Measurements from ENCODE around the gene VILL.

Gene VILL

DNA sequence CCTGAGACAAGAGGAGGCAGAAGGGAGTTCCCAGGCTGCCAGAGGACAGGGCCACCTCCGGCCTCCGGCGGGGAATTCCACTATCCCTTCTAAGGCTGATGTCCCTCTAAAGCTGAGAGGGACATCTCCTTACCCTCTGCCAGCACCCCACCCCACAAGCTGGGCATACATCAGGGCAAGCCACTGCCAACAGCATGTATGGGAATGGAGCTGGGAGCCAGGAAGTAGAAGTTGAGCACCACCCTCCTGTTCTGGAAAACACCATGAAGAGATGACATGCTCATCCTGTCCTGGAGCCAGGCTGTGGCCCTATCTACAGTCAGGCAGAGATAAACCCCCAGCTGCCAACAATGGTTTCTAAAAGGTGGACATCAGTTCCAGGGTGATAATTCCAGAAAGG lies 31.7 kb downstream of the VILL start:
- Histone ChIP-seq H3K4me2 (ENCODE audit: insufficient read depth, low read length) (no peak overlapping the region), H3K79me2 (ENCODE audit: insufficient read depth, low read length) (no peaks in the 10 kb centered on the region), H2AFZ (ENCODE audit: low read depth, low read length) (no peak overlapping the region), H3K9ac (ENCODE audit: low read depth, low read length) (no peak overlapping the region), H4K20me1 (ENCODE audit: insufficient read depth, low read length) (no peaks in the 10 kb centered on the region), H3K27me3 (ENCODE audit: insufficient read depth, low read length, poor library complexity) (no peaks in the 10 kb centered on the region), H3K4me3 (ENCODE audit: low read depth in 1 of 2, low read length in 2 of 2) (no peak overlapping the region), H3K27ac (ENCODE audit: low read length) (no peak overlapping the region), H3K4me1 (ENCODE audit: insufficient read depth, low read length) (peaks cover 23% of the 10 kb centered on the region), H3K9me3 (ENCODE audit: insufficient read depth, low read length, severe bottlenecking) (no peaks in the 10 kb centered on the region), H3K36me3 (ENCODE audit: insufficient read depth, low read length) (no peaks in the 10 kb centered on the region)
- ATAC-seq (ENCODE audit: insufficient read depth, low read depth) (no peak), DNase-seq (no peak)
- no peak for TF ChIP-seq EZH2 (IDR thresholded peaks at IDR 0.05; ENCODE audit: borderline replicate concordance, low read depth, low read length, severe bottlenecking)
- TF ChIP-seq, protein P1, sequence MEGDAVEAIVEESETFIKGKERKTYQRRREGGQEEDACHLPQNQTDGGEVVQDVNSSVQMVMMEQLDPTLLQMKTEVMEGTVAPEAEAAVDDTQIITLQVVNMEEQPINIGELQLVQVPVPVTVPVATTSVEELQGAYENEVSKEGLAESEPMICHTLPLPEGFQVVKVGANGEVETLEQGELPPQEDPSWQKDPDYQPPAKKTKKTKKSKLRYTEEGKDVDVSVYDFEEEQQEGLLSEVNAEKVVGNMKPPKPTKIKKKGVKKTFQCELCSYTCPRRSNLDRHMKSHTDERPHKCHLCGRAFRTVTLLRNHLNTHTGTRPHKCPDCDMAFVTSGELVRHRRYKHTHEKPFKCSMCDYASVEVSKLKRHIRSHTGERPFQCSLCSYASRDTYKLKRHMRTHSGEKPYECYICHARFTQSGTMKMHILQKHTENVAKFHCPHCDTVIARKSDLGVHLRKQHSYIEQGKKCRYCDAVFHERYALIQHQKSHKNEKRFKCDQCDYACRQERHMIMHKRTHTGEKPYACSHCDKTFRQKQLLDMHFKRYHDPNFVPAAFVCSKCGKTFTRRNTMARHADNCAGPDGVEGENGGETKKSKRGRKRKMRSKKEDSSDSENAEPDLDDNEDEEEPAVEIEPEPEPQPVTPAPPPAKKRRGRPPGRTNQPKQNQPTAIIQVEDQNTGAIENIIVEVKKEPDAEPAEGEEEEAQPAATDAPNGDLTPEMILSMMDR (IDR thresholded peaks at IDR 0.05; ENCODE audit: borderline replicate concordance, extremely low read depth, low read length, poor library complexity, severe bottlenecking): no peak

- no peaks in the 10 kb centered on the region for H3K36me3 ChIP-seq (ENCODE audit: insufficient read depth, low read length)
- no peak for TF ChIP-seq EZH2 (IDR thresholded peaks at IDR 0.05; ENCODE audit: borderline replicate concordance, low read depth, low read length, severe bottlenecking)
- TF ChIP-seq, protein P1 (IDR thresholded peaks at IDR 0.05; ENCODE audit: borderline replicate concordance, extremely low read depth, low read length, poor library complexity, severe bottlenecking): no peak
- peak overlapping the region; percentile 88 for H2AFZ ChIP-seq (ENCODE audit: low read depth, low read length)
- no peak for DNase-seq
- H3K4me3 ChIP-seq (ENCODE audit: low read depth in 1 of 2, low read length in 2 of 2): peak overlapping the region in 1 of 2 experiments; percentile 72; a peak in 2 of 4 replicates
- H3K4me2 ChIP-seq (ENCODE audit: insufficient read depth, low read length): peak overlapping the region; percentile 88
- no peaks in the 10 kb centered on the region for H3K79me2 ChIP-seq (ENCODE audit: insufficient read depth, low read length)
- H3K27ac ChIP-seq (ENCODE audit: low read length): 0 out of 2 replicates have a peak overlapping the region, but pooled peaks have one; percentile 73
- ATAC-seq (ENCODE audit: insufficient read depth, low read depth): no peak
- no peaks in the 10 kb centered on the region for H4K20me1 ChIP-seq (ENCODE audit: insufficient read depth, low read length)
- no peaks in the 10 kb centered on the region for H3K27me3 ChIP-seq (ENCODE audit: insufficient read depth, low read length, poor library complexity)
- H3K4me1 ChIP-seq (ENCODE audit: insufficient read depth, low read length): peaks cover 23% of the 10 kb centered on the region
- H3K9me3 ChIP-seq (ENCODE audit: insufficient read depth, low read length, severe bottlenecking): no peaks in the 10 kb centered on the region
- peak overlapping the region; percentile 58; the same call in 1 of the 2 replicates for H3K9ac ChIP-seq (ENCODE audit: low read depth, low read length)
Observed at GRCh38 chr3:38022896-38023709, 32.5 kb downstream of the VILL start.

- H3K27me3 ChIP-seq (ENCODE audit: insufficient read depth, low read length, poor library complexity): no peaks in the 10 kb centered on the region
- DNase-seq (no peak), ATAC-seq (ENCODE audit: insufficient read depth, low read depth) (no peak)
- peaks cover 23% of the 10 kb centered on the region for H3K4me1 ChIP-seq (ENCODE audit: insufficient read depth, low read length)
- no peaks in the 10 kb centered on the region for H3K36me3 ChIP-seq (ENCODE audit: insufficient read depth, low read length)
- H3K79me2 ChIP-seq (ENCODE audit: insufficient read depth, low read length): no peaks in the 10 kb centered on the region
- H2AFZ ChIP-seq (ENCODE audit: low read depth, low read length): no peak overlapping the region
- no peaks in the 10 kb centered on the region for H3K9me3 ChIP-seq (ENCODE audit: insufficient read depth, low read length, severe bottlenecking)
- H3K9ac ChIP-seq (ENCODE audit: low read depth, low read length): no peak overlapping the region
- H4K20me1 ChIP-seq (ENCODE audit: insufficient read depth, low read length): no peaks in the 10 kb centered on the region
- H3K4me2 ChIP-seq (ENCODE audit: insufficient read depth, low read length): no peak overlapping the region
- H3K27ac ChIP-seq (ENCODE audit: low read length): no peak overlapping the region
- TF ChIP-seq, protein P1 (IDR thresholded peaks at IDR 0.05; ENCODE audit: borderline replicate concordance, extremely low read depth, low read length, poor library complexity, severe bottlenecking): no peak
- no peak for TF ChIP-seq EZH2 (IDR thresholded peaks at IDR 0.05; ENCODE audit: borderline replicate concordance, low read depth, low read length, severe bottlenecking)
- no peak overlapping the region for H3K4me3 ChIP-seq (ENCODE audit: low read depth in 1 of 2, low read length in 2 of 2)
Observed at GRCh38 chr3:38026856-38027255, 36.3 kb downstream of the VILL start.
